ENCODE results near the gene IRS1. TPM values are rescaled to one million over a fixed set of nuclear protein-coding genes. Genes with fewer than 3 reads are reported as not detected.

IRS1 gene
- total RNA-seq, 1 experiment from 2014 or later = 38.8 TPM

DNA sequence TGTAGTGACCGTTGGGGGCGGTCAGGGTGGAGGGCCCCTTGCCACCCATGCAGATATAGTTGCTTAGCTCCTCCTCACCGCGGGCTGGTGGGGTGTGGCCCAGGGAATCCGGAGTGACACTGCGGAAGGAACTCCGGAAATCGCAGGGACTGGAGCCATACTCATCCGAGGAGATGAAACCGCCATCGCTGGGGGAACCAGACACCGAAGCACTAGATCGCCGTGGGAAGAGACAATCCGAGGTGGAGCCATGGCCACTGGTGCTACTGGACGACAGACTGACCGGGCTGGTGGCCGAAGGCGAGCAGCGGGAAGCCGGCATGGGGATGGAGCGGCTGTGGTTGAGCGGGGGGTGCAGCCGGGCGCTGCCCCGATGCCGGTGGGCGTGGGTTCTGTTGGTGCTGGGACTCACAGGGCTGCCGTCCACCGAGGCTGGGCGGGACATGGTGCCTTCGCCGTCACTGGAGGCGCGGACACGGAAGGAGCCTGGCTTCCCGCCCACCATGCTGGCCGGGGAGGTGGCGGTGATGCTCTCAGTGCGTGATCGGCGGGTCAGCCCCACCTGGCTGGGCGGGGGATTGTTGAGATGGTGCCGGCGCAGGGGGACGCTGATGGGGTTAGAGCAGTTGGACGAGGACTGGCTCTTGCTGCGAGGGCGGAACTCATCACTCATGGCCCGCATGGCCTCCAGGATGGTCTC is 2.2 kb downstream of the IRS1 start:
- Histone ChIP-seq H3K27ac (ENCODE audit: low read length) (peak overlapping the region; percentile 88), H3K9me2 (replicated peaks; ENCODE audit: low read length) (no peaks in the 10 kb centered on the region), H3K4me3 (ENCODE audit: low read length) (peak overlapping the region; percentile 88), H3K27me3 (ENCODE audit: low read length) (no peaks in the 10 kb centered on the region), H3K79me2 (ENCODE audit: low read length) (peaks cover 87% of the 10 kb centered on the region), H3K9ac (ENCODE audit: low read length) (peak overlapping the region; percentile 96), H3K36me3 (ENCODE audit: low read depth, low read length) (peaks cover 46% of the 10 kb centered on the region), H3K4me1 (ENCODE audit: insufficient read depth, low read length) (peaks cover 33% of the 10 kb centered on the region), H3K4me2 (ENCODE audit: low read length) (peak overlapping the region; percentile 97), H3F3A (ENCODE audit: low read length, unreplicated experiment) (no peaks in the 10 kb centered on the region), H3K9me3 (ENCODE audit: low read length) (no peaks in the 10 kb centered on the region), H4K20me1 (ENCODE audit: low read length) (peaks cover 18% of the 10 kb centered on the region; the same call in 1 of the 2 replicates), H2AFZ (ENCODE audit: low read length) (0 out of 2 replicates have a peak overlapping the region, but pooled peaks have one; percentile 5)
- ChIA-PET POLR2A (ENCODE audit: unreplicated experiment) (interaction anchor here (0.5 to 1.3 kb wide), 2 partner anchors 155 to 680 kb away, joined by 4 read pairs; no protein-coding TSS in a partner anchor), CTCF (interaction anchor here (1.1 kb wide), 1 partner anchor 1132 kb away, joined by 8 read pairs; no protein-coding TSS in a partner anchor)
- DNase-seq (peak; percentile 84), ATAC-seq (peak; percentile 21)
- TF ChIP-seq EZH2phosphoT487 (IDR thresholded peaks at IDR 0.05; ENCODE audit: borderline replicate concordance, low read length) (no peak), EZH2 (IDR thresholded peaks at IDR 0.05; ENCODE audit: low read length, unreplicated experiment) (no peak)
- TF ChIP-seq, protein P1, sequence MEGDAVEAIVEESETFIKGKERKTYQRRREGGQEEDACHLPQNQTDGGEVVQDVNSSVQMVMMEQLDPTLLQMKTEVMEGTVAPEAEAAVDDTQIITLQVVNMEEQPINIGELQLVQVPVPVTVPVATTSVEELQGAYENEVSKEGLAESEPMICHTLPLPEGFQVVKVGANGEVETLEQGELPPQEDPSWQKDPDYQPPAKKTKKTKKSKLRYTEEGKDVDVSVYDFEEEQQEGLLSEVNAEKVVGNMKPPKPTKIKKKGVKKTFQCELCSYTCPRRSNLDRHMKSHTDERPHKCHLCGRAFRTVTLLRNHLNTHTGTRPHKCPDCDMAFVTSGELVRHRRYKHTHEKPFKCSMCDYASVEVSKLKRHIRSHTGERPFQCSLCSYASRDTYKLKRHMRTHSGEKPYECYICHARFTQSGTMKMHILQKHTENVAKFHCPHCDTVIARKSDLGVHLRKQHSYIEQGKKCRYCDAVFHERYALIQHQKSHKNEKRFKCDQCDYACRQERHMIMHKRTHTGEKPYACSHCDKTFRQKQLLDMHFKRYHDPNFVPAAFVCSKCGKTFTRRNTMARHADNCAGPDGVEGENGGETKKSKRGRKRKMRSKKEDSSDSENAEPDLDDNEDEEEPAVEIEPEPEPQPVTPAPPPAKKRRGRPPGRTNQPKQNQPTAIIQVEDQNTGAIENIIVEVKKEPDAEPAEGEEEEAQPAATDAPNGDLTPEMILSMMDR (conservative IDR thresholded peaks at IDR 0.05; ENCODE audit: low read depth, low read length) = no peak
- intact Hi-C loops (cut with micrococcal nuclease) = loop anchor here (2.0 to 10.0 kb wide), 4 partner anchors 183 to 1003 kb away; no protein-coding TSS in a partner anchor
- no TSS peak for BruUV-seq (replicated peaks)

DNA sequence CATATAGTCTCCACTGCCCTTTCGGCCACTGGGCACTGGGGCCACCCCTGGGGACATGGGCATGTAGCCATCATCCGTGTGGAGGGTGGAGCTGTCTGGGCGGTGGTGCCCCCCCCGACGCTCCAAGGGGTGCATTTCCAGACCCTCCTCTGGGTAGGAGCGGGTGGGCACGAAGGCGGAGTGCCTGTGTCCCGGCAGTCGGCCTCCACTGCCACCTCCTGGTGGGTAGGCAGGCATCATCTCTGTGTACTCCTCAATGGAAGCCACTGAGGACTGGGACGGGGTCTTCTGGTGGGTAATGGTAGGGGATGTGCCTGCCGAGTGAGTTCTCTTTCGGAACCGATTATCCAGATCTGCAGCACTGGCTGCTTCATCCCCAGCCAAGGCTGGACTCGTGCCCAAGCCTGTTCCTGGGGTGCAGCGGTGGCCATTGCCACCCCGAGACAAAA is 2.8 kb downstream of the IRS1 start:
- Histone ChIP-seq H3K9me2 (replicated peaks; ENCODE audit: low read length) (no peaks in the 10 kb centered on the region), H3K9me3 (ENCODE audit: low read length) (no peaks in the 10 kb centered on the region), H3K9ac (ENCODE audit: low read length) (peak overlapping the region; percentile 96), H2AFZ (ENCODE audit: low read length) (no peak overlapping the region), H3F3A (ENCODE audit: low read length, unreplicated experiment) (no peaks in the 10 kb centered on the region), H3K79me2 (ENCODE audit: low read length) (peaks cover 93% of the 10 kb centered on the region), H3K4me3 (ENCODE audit: low read length) (peak overlapping the region; percentile 88), H3K27me3 (ENCODE audit: low read length) (no peaks in the 10 kb centered on the region), H3K4me1 (ENCODE audit: insufficient read depth, low read length) (peaks cover 32% of the 10 kb centered on the region), H3K27ac (ENCODE audit: low read length) (peak overlapping the region; percentile 88), H4K20me1 (ENCODE audit: low read length) (peaks cover 18% of the 10 kb centered on the region; the same call in 1 of the 2 replicates), H3K4me2 (ENCODE audit: low read length) (peak overlapping the region; percentile 97), H3K36me3 (ENCODE audit: low read depth, low read length) (peaks cover 46% of the 10 kb centered on the region)
- CTCF ChIA-PET = interaction anchor here (1.1 kb wide), 1 partner anchor 1131 kb away, joined by 8 read pairs; no protein-coding TSS in a partner anchor
- intact Hi-C loops (cut with micrococcal nuclease) = loop anchor here (1.0 to 10.0 kb wide), 5 partner anchors 182 to 1002 kb away; no protein-coding TSS in a partner anchor
- BruUV-seq (replicated peaks) = TSS peak; percentile 14
- POLR2A ChIA-PET (ENCODE audit: unreplicated experiment) = interaction anchor here (0.5 to 1.3 kb wide), 2 partner anchors 154 to 679 kb away, joined by 4 read pairs; no protein-coding TSS in a partner anchor
- peak; percentile 1; the same call in 1 of the 2 replicates for ATAC-seq
- DNase-seq = peak; percentile 59
- TF ChIP-seq EZH2phosphoT487 (IDR thresholded peaks at IDR 0.05; ENCODE audit: borderline replicate concordance, low read length) (no peak), EZH2 (IDR thresholded peaks at IDR 0.05; ENCODE audit: low read length, unreplicated experiment) (no peak)
- TF ChIP-seq, protein P1 (conservative IDR thresholded peaks at IDR 0.05; ENCODE audit: low read depth, low read length) = peak; percentile 80

All from PC-3 (cell line).